GM11168 (cell line): ENCODE measurements around the gene CYBC1.

Experiments
- in situ Hi-C: fragments of 300-500 bp; cut with MboI; formaldehyde crosslinking; loops from one replicate; pipeline ENCODE4 v1.12.0; 2022; ENCODE audit warnings: low sequenced_read_pairs; ENCODE audit not compliant: unreplicated experiment

The CYBC1 gene

DNA sequence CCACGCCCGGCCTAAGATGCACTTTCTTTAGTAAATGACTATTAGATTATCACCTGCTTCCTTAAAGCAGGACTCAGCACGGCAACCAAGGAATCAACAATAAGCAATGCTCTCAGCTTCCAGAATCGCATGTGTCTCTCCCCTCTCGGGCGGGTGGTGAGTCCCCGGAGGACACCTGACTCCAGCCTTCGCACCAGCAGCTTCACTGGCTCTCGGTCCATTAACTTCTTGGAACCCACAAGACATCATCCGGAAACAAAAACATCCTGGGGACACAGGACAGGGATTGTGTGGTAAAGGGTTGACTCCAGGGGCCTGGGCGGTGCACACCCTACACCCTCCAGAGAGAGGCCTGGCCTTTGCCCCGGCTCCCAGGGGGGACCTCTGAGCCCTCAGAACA, 56.3 kb downstream of the CYBC1 start:
- in situ Hi-C loops = no loop called here

DNA sequence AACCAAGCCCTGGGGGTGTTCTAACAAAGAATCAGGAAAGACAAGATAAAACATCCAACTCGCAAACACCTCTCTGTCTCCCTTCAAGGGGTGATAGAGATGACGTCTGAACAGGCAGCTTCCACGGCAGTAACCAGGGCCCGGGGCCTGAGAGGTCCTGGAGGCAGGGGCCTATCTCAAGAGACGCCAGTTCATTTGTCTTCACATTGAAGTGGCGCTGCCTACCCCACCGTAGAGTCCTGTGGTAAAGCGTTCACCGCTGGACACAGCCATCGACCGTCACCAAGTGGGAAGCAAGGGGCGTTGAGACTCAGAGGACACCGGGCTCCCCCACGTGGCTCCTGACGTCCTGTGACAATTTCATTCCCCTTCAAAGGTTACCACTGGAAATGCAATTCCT, 57.6 kb downstream of the CYBC1 start:
- in situ Hi-C loops = no loop called here
